Endometrial microvascular endothelial cells (primary cell): ENCODE measurements around the gene PPIP5K2. TPM values are rescaled to one million over a fixed set of nuclear protein-coding genes. Genes with fewer than 3 reads are reported as not detected.

Experiments
- in situ Hi-C: cut with HindIII; loops from 2 replicates; pipeline ENCODE4 v1.10.0; 2017; ENCODE audit warnings: low sequenced_read_pairs, low pct_unique_long_range_greater_than_20kb; ENCODE audit errors: inconsistent ontology term
- total RNA-seq: library from RNA; depleted of rRNA; stranded (reverse); fragments of >200 nt; gene quantifications from one replicate; pipeline ENCODE4 v1.2.3, GENCODE V29; 2015; ENCODE audit errors: inconsistent ontology term

Gene PPIP5K2
- total RNA-seq, 1 donor from 2014 or later: 30.0 TPM

DNA sequence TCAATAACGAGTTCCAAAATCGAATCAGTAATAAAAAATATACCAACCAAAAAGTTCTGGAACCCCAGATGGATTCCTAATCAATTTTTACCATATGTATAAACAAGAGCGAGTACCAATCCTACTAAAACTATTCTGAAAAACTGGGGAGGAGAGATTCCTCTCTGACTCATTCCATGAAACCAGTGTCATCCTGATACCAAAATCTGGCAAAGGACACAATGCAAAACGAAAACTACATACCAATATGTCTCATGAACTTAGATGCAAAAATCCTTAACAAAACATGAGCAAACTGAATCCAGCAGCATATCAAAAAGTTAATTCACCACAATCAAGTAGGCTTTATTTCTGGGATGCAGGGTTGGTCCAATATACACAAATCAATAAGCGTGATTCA, 108.0 kb downstream of the PPIP5K2 start:
- in situ Hi-C loops: no loop called here

DNA sequence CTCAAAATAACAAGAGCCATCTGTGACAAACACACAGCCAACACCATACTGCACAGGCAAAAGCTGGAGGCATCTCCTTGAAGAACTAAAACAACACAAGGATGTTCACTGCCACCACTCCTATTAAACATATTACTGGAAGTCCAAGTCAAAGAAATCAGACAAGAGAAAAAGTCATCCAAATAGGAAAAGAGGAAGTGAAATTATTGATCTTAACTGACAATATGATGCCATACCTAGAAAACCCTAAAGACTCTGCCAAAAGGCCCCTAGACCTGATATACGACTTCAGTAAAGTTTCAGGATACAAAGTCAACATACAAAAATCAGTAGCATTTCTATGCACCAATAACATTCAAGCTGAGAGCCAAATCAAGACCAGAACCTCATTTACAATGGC, 108.5 kb downstream of the PPIP5K2 start:
- in situ Hi-C loops: no loop called here

DNA sequence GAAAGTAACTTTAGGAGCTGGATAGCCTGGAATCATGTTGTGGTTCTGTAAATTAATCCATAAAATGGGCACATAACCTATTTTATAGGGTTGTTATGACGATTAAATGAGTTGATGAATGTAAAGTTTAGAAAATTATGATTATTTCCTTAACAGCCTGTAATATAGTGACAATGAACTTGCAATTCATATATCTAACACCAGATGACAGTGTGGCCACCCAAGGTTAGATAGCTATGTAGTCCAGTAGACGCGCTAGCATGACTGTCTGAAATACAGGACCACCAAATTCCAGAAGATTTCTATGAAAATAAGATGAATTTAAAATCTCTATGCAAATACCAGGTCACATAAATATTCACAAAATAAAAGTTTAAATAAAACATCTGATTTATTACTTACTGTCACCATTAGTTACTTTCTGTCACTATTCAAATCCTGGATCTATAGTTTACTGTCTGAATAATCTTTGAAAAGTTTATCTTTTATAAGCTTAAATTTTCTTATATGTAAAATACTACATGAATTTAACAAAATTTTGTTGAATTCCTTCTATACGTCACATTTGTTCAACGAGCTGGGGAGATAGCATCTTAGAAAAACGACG, 112.4 kb downstream of the PPIP5K2 start:
- in situ Hi-C loops: no loop called here

- in situ Hi-C loops: no loop called here
These were observed 114.3 kb downstream of the PPIP5K2 start for GRCh38 chr5:103234239-103234975.

DNA sequence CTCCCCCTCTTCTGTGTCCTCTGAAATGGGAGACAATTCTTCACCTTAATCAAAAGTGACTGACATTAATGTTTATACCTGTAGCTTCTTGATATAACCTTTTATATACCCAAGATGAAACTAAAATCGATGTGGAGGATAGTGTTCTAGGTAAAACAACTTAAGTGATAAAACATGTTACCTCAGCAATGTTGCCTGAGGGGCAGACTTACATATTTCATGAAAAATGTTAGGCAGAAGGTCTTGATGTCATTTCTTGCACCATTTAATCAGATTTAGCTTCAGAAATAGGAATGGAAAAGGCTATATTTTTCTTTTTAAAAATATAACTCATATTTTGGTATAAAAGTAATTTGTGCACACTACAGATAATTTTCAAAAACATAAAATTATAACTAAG, 115.8 kb downstream of the PPIP5K2 start:
- in situ Hi-C loops: no loop called here

GRCh38 chr5:103237778-103238177, 117.7 kb downstream of the PPIP5K2 start:
- in situ Hi-C loops: no loop called here

DNA sequence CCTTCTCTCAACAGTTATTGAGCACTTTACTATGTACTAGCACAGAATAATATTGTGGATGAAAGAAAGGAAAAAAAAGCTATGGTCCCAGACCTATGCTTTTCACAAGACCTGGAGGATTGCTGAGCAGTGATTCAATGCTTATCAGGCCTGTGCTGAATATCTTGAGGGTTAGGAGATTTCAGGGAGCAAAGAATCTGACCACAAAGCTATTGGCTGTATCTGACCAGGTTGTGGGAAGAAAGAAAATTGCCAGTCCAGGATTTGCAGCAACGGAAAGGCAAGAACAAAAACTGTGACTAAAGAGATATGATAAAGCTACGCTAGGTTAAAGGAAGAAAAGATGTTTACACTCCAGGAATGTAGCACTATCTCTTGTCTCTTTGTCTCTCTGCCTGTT, 123.6 kb downstream of the PPIP5K2 start:
- in situ Hi-C loops: no loop called here

GRCh38 chr5:103244398-103244797, 124.3 kb downstream of the PPIP5K2 start:
- in situ Hi-C loops: no loop called here

GRCh38 chr5:103245761-103246160, 125.7 kb downstream of the PPIP5K2 start:
- in situ Hi-C loops: no loop called here

GRCh38 chr5:103247118-103247517, 127.0 kb downstream of the PPIP5K2 start:
- in situ Hi-C loops: no loop called here

GRCh38 chr5:103249068-103249467, 129.0 kb downstream of the PPIP5K2 start:
- in situ Hi-C loops: no loop called here

DNA sequence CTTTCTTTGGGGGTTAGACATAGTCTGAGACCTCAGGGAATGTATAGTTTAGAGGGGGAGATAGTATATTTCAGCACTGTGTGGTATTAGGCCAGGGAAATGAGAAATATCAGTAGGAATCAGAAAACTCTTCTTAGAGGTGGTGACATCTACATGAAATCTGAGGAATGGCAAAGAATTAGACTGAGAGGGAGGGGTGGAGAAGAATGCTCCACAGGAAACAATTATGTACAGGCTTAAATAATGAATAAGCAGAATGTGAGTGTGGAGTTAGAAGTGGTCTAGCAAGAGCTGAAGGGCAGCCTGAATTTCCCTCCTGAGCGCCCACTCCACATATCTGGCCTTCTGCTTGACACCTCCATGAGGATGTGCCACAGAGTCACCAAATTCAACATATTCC, 134.8 kb downstream of the PPIP5K2 start:
- in situ Hi-C loops: no loop called here

DNA sequence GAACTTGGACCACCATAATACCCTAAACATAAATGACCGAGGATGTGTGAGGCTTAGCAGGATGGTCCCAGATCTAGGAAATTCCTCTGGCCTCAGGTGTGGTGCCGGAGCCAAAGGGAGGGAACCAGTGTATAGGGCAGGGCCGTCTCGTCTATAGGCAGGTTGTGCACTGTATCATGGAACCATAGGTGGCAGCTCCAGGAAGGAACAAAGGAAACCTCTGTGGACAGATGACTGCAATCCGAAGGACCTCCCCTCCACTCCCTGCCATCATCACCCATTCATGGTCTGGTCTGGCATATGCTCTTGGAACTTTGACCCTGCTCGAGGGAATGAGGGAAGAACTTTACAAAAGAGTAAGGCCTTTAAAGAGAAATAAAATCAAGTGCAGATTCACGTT, 135.6 kb downstream of the PPIP5K2 start:
- in situ Hi-C loops: no loop called here

GRCh38 chr5:103256178-103256577, 136.1 kb downstream of the PPIP5K2 start:
- in situ Hi-C loops: no loop called here

DNA sequence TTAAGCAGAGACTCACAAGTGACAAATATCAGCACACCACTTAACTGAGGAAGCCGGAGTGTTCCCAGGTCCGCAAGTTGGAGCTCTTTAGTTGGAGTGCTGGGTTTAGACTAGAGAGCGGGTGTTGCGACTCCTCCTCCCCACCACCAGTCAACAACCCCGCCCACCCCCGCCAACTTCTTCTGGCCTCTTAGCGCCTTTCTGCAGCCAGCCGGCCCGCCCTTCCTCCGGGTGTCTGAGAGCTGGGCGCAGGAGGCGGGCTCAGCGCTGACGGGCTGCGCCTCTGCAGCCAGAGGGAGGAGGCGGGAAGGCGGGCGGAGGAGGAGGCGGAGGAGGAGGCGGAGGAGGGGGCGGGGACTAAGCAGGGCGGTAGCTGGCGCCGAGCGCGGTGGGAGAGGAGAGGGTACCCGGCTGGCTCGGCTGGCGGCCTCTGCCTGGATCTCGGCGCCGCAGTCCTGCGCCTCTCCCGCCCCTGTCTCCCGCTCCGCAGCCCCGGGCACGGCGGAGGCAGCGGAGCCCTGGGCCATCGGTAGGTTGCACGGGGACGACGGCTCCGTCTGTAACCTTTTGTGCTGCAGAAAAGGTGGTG, 138.4 kb downstream of the PPIP5K2 start, which contains the start of gene MACIR:
Gene MACIR (plus strand): TSS at position 396 of the 589 bp plus-strand sequence. CDS start 17,157 bp downstream, outside the sequence.
- in situ Hi-C loops: no loop called here

- in situ Hi-C loops: no loop called here
These were observed 139.0 kb downstream of the PPIP5K2 start for GRCh38 chr5:103258957-103259704.

- in situ Hi-C loops: no loop called here
These were observed 139.7 kb downstream of the PPIP5K2 start for GRCh38 chr5:103259705-103260355.

DNA sequence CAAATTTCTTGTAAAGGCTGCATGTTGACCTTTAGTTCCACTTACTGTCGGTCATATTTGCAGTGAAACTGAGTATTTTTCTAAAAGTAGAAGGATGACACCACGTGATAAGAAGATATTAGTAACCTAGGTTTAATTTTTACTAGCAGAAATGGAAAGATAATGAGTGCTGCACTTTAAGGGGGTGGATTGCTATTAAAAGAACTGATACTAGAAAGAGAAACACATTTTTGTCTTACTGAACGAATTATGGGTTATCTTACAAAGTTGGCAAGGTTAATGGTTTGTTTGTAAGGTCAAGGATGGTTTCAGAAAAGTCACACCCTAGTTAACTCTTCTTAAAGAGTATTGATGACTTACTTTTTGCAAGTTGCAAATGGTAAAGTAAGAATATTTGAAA, 140.8 kb downstream of the PPIP5K2 start:
- in situ Hi-C loops: no loop called here
